Parietal lobe (tissue), 2 donors: ENCODE measurements around the gene DUSP9. TPM values are rescaled to one million over a fixed set of nuclear protein-coding genes. Genes with fewer than 3 reads are reported as not detected.

ENCODE experiments used
- small RNA-seq: library from RNA; depleted of rRNA; stranded (forward); fragments of <200 nt; gene quantifications from one replicate; pipeline ENCODE3, GENCODE V24; 2014; ENCODE audit warnings: low replicate concordance
- total RNA-seq: library from RNA; depleted of rRNA; stranded (reverse); fragments of >200 nt; gene quantifications from one replicate; pipeline ENCODE4 v1.2.3, GENCODE V29; 2014

Gene DUSP9, protein sequence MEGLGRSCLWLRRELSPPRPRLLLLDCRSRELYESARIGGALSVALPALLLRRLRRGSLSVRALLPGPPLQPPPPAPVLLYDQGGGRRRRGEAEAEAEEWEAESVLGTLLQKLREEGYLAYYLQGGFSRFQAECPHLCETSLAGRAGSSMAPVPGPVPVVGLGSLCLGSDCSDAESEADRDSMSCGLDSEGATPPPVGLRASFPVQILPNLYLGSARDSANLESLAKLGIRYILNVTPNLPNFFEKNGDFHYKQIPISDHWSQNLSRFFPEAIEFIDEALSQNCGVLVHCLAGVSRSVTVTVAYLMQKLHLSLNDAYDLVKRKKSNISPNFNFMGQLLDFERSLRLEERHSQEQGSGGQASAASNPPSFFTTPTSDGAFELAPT
- total RNA-seq, result 1.6 TPM

DNA sequence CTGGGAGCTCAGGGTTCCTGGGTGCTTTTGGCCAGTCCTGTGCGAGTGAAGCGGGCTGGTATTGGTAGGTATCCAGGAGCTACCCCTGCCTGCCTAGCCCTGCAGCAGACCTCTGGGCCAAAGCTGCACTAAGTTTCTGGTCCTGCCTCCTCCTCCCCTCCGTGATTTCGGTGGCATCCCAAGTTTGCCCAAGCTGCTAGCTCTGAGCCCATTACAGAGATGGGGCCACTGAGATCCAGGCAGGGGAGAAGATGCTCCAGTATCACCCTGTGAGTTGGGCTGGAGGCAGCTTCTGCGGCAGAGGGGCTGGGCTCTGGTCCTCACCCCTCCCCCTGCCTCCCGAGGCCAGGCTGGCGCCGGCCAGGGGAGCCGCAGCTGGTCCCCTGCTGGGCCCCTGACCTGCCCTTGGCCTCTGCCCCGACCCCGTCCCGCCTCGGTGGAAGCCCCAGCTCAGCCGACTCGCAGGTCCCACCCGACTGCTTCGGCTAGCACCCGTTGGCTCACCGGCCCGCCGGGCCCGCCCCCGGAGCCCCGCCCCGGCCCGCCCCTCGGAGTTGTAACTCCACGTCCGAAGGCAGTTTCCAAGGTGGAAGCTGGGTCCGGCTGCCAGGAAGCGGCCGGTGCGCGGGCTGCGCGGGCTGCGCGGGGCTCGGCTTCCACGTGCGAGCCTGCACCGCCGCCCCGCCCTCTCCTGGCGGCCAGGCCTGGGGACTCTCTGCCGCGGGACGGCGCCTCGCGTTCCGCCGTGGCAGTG lies at the start of gene DUSP9:
DUSP9 (plus strand) TSS at position 584 of the 754 bp plus-strand sequence. CDS start 751 bp downstream, outside the sequence.

DNA sequence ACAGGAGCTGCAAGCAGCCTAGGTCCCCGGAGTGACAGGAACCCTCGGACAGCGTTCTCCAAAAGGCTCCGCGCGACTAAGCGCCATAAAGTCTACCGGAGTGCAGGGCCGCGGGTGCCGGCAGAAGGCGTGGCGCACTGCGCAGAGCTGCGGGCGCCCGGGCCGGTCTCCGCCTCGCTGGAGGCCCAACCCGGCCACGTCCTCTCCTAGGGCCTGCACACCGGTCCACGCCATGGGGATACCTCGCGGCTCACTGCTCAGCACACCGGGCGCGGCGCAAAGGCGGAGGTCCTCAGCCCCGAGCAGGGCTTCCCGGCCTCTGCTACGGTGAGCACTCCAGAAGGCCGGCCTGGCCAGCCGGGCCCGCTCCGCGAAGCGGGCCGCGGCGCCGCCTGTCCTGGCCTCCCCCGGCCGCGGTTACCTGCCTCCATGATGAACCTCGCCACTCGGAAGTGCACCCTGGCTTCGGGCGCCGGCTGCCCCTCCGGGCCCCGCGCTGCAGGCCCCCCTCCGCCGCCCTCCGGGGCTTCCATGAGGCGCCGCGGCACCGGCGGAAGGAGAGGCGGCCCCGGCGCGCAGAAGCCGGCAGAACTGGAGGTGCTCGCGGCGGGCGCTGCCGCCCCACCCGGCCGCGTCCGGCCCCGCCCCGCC lies 48.3 kb upstream of the DUSP9 start, which contains the start of gene CCNQ:
CCNQ (minus strand) TSS at position 599 of the 651 bp plus-strand sequence; CDS start at position 533, 66 bp downstream.

DNA sequence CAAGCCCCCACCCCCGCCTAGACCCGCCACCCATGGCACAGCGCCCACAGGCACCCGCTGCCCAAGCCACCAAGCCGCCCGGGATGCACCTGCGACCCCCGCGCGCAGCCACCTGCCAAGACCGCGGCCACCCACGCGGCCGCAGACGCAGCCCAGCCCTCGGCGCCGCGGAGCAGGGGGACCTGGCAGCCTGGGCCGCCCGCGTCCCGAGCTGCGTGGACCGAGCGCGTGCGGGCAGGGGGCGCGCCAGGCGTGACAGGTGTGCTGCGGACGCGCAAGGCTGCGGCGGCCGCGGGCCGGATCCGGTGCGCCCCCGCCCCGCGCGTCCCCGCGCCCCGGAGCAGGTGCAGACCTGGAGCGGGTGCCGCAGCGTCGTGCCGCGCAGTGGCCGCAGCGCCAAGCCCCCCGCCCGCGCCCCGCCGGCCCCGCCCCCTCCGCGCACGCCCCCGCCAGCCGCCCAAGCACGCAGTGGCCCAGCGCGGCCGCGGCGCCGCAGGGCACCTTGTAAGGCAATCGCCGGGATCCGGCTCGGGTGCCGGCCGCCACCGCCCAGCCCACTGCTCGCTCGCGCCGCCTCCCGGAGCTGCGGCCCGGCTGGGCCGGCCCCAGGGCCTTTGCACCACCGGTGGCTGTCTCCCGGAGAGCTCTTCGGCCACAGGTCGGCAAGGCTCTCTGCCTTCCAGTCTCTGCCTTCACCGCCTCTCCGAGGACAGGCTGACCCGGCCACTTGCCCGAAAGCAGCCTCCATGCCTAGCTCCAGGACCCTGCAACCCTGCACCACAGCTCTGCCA lies 26.6 kb downstream of the DUSP9 start, which contains the start of gene PNCK:
PNCK (minus strand) TSS at position 386 of the 791 bp plus-strand sequence. CDS start 737 bp downstream, outside the sequence.

DNA sequence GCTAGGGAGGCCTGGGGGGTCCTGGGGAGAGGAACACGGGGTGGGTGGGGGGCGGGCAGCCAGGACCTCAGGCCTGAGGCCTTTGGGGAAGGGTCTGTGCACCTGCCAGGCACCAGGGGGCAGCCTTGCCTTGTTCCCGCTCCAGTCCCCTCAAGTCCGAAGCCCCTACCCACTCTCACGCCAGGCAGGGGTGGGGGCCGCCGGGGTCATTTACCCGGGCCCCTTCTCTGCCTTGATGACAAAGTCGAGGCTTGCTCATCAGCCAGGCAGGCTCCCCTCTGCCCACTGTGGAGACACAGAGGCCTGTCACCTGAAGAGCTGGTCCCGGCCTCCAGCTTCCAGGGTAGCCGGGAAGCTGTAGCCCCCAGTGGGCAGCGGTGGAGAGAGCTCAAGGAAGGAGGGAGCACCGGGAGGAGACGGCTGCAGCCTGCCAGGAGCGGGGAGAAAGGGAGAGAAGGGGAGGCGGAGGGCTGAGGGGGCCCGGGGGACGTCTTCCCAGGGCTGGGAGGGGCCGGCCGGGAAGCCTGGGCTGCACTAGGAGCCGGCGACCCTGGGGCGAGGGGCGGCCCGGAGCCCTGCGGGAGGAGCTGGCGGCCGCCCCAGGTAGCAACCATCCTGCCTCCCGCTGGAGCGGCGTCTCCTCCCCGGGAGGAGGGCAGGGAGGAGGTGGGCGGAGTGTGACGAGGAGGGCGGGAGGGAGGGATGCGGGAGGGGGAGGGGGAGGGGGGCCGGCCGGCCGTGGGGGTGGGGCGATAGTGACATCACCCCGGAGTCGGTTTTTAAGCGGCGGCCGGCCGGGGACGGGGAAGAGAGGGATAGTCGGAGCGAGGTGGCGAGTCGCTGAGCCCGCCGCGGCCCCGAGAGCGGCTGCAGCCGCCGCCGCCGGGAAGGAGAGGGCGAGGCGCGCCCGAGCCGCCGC lies 40.4 kb downstream of the DUSP9 start, which contains the start of gene SLC6A8:
SLC6A8 (plus strand) TSS at position 806 of the 919 bp plus-strand sequence. CDS start 649 bp downstream, outside the sequence.

Small RNAs within 50 kb of the gene (small RNA-seq; reads per million reads assigned to genes)
- not detected for gene RN7SL687P

Other genes with a start within 250 kb of the DUSP9 start
- gene PNMA6E, start 245.9 kb upstream of the DUSP9 start, total RNA-seq, result not detected
- 1.9 TPM for gene ZFP92, start 235.7 kb upstream of the DUSP9 start, total RNA-seq
- 1.9 TPM for gene TREX2, start 201.1 kb upstream of the DUSP9 start, total RNA-seq
- gene HAUS7, start 176.6 kb upstream of the DUSP9 start, total RNA-seq, result 11.0 TPM
- 4.7 TPM for gene BGN, start 152.2 kb upstream of the DUSP9 start, total RNA-seq
- gene ATP2B3, start 129.6 kb upstream of the DUSP9 start, total RNA-seq, result 11.6 TPM
- gene CCNQ, start 48.1 kb upstream of the DUSP9 start, total RNA-seq, result 15.7 TPM
- 33.8 TPM for gene PNCK, start 26.6 kb downstream of the DUSP9 start, total RNA-seq
- 19.4 TPM for gene SLC6A8, start 40.7 kb downstream of the DUSP9 start, total RNA-seq
- gene BCAP31, start 77.2 kb downstream of the DUSP9 start, total RNA-seq, result 43.8 TPM
- 8.8 TPM for gene ABCD1, start 77.7 kb downstream of the DUSP9 start, total RNA-seq
- 2.8 TPM for gene PLXNB3, start 117.0 kb downstream of the DUSP9 start, total RNA-seq
- gene SRPK3, start 133.8 kb downstream of the DUSP9 start, total RNA-seq, result not detected
- 58.5 TPM for gene IDH3G, start 147.2 kb downstream of the DUSP9 start, total RNA-seq
- 71.7 TPM for gene SSR4, start 147.5 kb downstream of the DUSP9 start, total RNA-seq
- 151 TPM for gene PDZD4, start 183.3 kb downstream of the DUSP9 start, total RNA-seq
- gene L1CAM, start 239.0 kb downstream of the DUSP9 start, total RNA-seq, result 195 TPM